OCI-LY1 (cell line): Measurements from ENCODE around the gene NPAS2.

Source experiments
- CTCF ChIP-seq: fragments of 200-600 bp; sonication (generic), shearing (Covaris generic); IDR thresholded peaks from 2 replicates; pipeline ENCODE4 v1.5.1; 2017; ENCODE audit warnings: mild to moderate bottlenecking, antibody characterized with exemption, low read length, moderate library complexity, mixed read lengths
- EZH2 ChIP-seq: fragments of 200-600 bp; sonication (generic), shearing (Covaris generic); IDR thresholded peaks from 2 replicates; pipeline ENCODE4 v1.8.0; 2017; ENCODE audit warnings: borderline replicate concordance, mixed run types, mild to moderate bottlenecking, antibody characterized with exemption, low read length, moderate library complexity, mixed read lengths

GRCh38 chr2:100977511-100977910 lies 157.6 kb downstream of the NPAS2 start:
- no peak for TF ChIP-seq CTCF
- TF ChIP-seq EZH2, result no peak
